Astrocyte (in vitro differentiated cells and primary cell): ENCODE results near the gene B3GNT4. TPM values are rescaled to one million over a fixed set of nuclear protein-coding genes. Genes with fewer than 3 reads are reported as not detected.

Source experiments
- DNase-seq: peaks from one replicate; pipeline ENCODE4 v3.0.0-alpha.2; 2010; ENCODE audit warnings: low read depth
- FAIRE-seq: peaks from 2 replicates; lab custom pipeline; 2011; peaks lifted over from hg19 to GRCh38; lab: Jason Lieb, UNC
- H2AFZ ChIP-seq: 2 replicates; pipeline ENCODE4 v1.6.0; 2012; ENCODE audit warnings: low read depth, low read length, inconsistent platforms
- H3K27ac ChIP-seq: 2 replicates; pipeline ENCODE4 v1.5.1; 2011; ENCODE audit warnings: low read depth, low read length, inconsistent platforms
- H3K27me3 ChIP-seq: 2 replicates; pipeline ENCODE4 v1.6.0; 2011; ENCODE audit warnings: low read length, inconsistent platforms; ENCODE audit not compliant: insufficient read depth
- H3K36me3 ChIP-seq: 2 replicates; pipeline ENCODE4 v1.5.1; 2011; ENCODE audit warnings: low read length, inconsistent platforms; ENCODE audit not compliant: insufficient read depth
- H3K4me1 ChIP-seq: 2 replicates; pipeline ENCODE4 v1.5.1; 2011; ENCODE audit warnings: low read length, inconsistent platforms; ENCODE audit not compliant: insufficient read depth
- H3K4me2 ChIP-seq: 2 replicates; pipeline ENCODE4 v1.6.0; 2012; ENCODE audit warnings: low read length, inconsistent platforms
- H3K4me3 ChIP-seq: 2 replicates; pipeline ENCODE4 v1.5.1; 2011; ENCODE audit warnings: low read depth, mild to moderate bottlenecking, low read length, inconsistent platforms; ENCODE audit not compliant: insufficient read depth
- H3K79me2 ChIP-seq: 2 replicates; pipeline ENCODE4 v1.6.0; 2012; ENCODE audit warnings: mild to moderate bottlenecking, low read length, inconsistent platforms; ENCODE audit not compliant: insufficient read depth
- H3K9ac ChIP-seq: 2 replicates; pipeline ENCODE4 v1.6.0; 2012; ENCODE audit warnings: mild to moderate bottlenecking, low read length, inconsistent platforms
- H3K9me3 ChIP-seq: 2 replicates; pipeline ENCODE4 v1.5.1; 2012; ENCODE audit warnings: low read depth, mild to moderate bottlenecking, low read length, inconsistent platforms; ENCODE audit not compliant: insufficient read depth
- H4K20me1 ChIP-seq: 2 replicates; pipeline ENCODE4 v1.6.0; 2012; ENCODE audit warnings: low read length, inconsistent platforms; ENCODE audit not compliant: insufficient read depth
- H3K27ac Mint-ChIP-seq: one replicate; pipeline ENCODE4 v1.8.0; 2021; ENCODE audit warnings: mild to moderate bottlenecking, mixed read lengths; ENCODE audit not compliant: unreplicated experiment
- H3K27me3 Mint-ChIP-seq: one replicate; pipeline ENCODE4 v1.8.0; 2021; ENCODE audit warnings: low read depth, mixed read lengths; ENCODE audit not compliant: unreplicated experiment
- H3K36me3 Mint-ChIP-seq: one replicate; pipeline ENCODE4 v1.8.0; 2021; ENCODE audit warnings: low read depth, mixed read lengths; ENCODE audit not compliant: unreplicated experiment
- H3K4me1 Mint-ChIP-seq: one replicate; pipeline ENCODE4 v1.8.0; 2021; ENCODE audit warnings: low read depth, mixed read lengths; ENCODE audit not compliant: unreplicated experiment
- H3K4me3 Mint-ChIP-seq: one replicate; pipeline ENCODE4 v1.8.0; 2021; ENCODE audit warnings: mild to moderate bottlenecking, moderate library complexity, mixed read lengths; ENCODE audit not compliant: unreplicated experiment
- H3K9me3 Mint-ChIP-seq: one replicate; pipeline ENCODE4 v1.8.0; 2021; ENCODE audit warnings: mild to moderate bottlenecking, mixed read lengths; ENCODE audit not compliant: unreplicated experiment
- CTCF ChIP-seq: IDR thresholded peaks from 2 replicates; pipeline ENCODE4 v1.5.1; 2011; ENCODE audit warnings: low read depth, mild to moderate bottlenecking, inconsistent platforms, low read length, moderate library complexity; ENCODE audit not compliant: insufficient read depth
- EZH2 ChIP-seq: IDR thresholded peaks from 2 replicates; pipeline ENCODE4 v1.6.1; 2012; ENCODE audit warnings: mild to moderate bottlenecking, low read length, inconsistent platforms; ENCODE audit not compliant: insufficient read depth
- total RNA-seq: library from RNA; stranded (reverse); gene quantifications from 2 replicates; pipeline ENCODE4 v1.2.1, GENCODE V29; 2021

B3GNT4 gene
- total RNA-seq, 1 donor from 2014 or later, result 0.54 TPM

GRCh38 chr12:122192441-122192840 is 11.1 kb upstream of the B3GNT4 start:
- Histone ChIP-seq H3K4me2 (no peak overlapping the region), H4K20me1 (no peaks in the 10 kb centered on the region), H2AFZ (no peak overlapping the region), H3K27me3 (peaks cover 2% of the 10 kb centered on the region), H3K79me2 (no peaks in the 10 kb centered on the region), H3K36me3 (no peaks in the 10 kb centered on the region), H3K4me1 (no peaks in the 10 kb centered on the region), H3K4me3 (no peak overlapping the region), H3K27ac (no peak overlapping the region), H3K9me3 (no peaks in the 10 kb centered on the region), H3K9ac (no peak overlapping the region)
- FAIRE-seq (no peak), DNase-seq (no peak)
- peaks cover 5% of the 10 kb centered on the region for H3K9me3 Mint-ChIP-seq
- H3K36me3 Mint-ChIP-seq, result peaks cover 7% of the 10 kb centered on the region
- no peak overlapping the region for H3K27ac Mint-ChIP-seq
- H3K4me1 Mint-ChIP-seq, result peaks cover under 1% of the 10 kb centered on the region
- TF ChIP-seq CTCF (no peak), EZH2 (no peak)
- H3K27me3 Mint-ChIP-seq, result peaks cover 3% of the 10 kb centered on the region
- no peak overlapping the region for H3K4me3 Mint-ChIP-seq

- H3K27ac ChIP-seq, result no peak overlapping the region
- H3K4me2 ChIP-seq, result no peak overlapping the region
- H3K4me3 ChIP-seq, result no peak overlapping the region
- Mint-ChIP-seq H3K4me3 (no peak overlapping the region), H3K9me3 (peaks cover 7% of the 10 kb centered on the region), H3K4me1 (peaks cover 3% of the 10 kb centered on the region), H3K27ac (no peak overlapping the region), H3K27me3 (peaks cover 5% of the 10 kb centered on the region), H3K36me3 (peaks cover 7% of the 10 kb centered on the region)
- H3K9me3 ChIP-seq, result no peaks in the 10 kb centered on the region
- H3K4me1 ChIP-seq, result no peaks in the 10 kb centered on the region
- H3K79me2 ChIP-seq, result no peaks in the 10 kb centered on the region
- peaks cover 4% of the 10 kb centered on the region for H3K27me3 ChIP-seq
- DNase-seq (no peak), FAIRE-seq (no peak)
- no peaks in the 10 kb centered on the region for H3K36me3 ChIP-seq
- no peak overlapping the region for H2AFZ ChIP-seq
- no peaks in the 10 kb centered on the region for H4K20me1 ChIP-seq
- H3K9ac ChIP-seq, result no peak overlapping the region
- TF ChIP-seq CTCF (no peak), EZH2 (no peak)
Observed at GRCh38 chr12:122194804-122195203, 8.7 kb upstream of the B3GNT4 start.

- H2AFZ ChIP-seq, result no peak overlapping the region
- peaks cover 3% of the 10 kb centered on the region for H3K4me1 Mint-ChIP-seq
Observed at GRCh38 chr12:122195405-122195804, 8.1 kb upstream of the B3GNT4 start.

More at GRCh38 chr12:122195405-122195804, 8.1 kb upstream of the B3GNT4 start:
- H3K27ac ChIP-seq, result no peak overlapping the region
- peaks cover 7% of the 10 kb centered on the region for H3K36me3 Mint-ChIP-seq
- H3K36me3 ChIP-seq, result no peaks in the 10 kb centered on the region
- H3K9ac ChIP-seq, result no peak overlapping the region
- no peak overlapping the region for H3K4me3 ChIP-seq
- H3K4me1 ChIP-seq, result no peaks in the 10 kb centered on the region
- no peaks in the 10 kb centered on the region for H3K9me3 ChIP-seq
- FAIRE-seq, result no peak
- TF ChIP-seq EZH2 (no peak), CTCF (no peak)
- DNase-seq, result no peak
- peaks cover 7% of the 10 kb centered on the region for H3K9me3 Mint-ChIP-seq
- no peaks in the 10 kb centered on the region for H3K79me2 ChIP-seq
- H3K4me2 ChIP-seq, result no peak overlapping the region
- H3K4me3 Mint-ChIP-seq, result no peak overlapping the region
- no peak overlapping the region for H3K27ac Mint-ChIP-seq
- H3K27me3 ChIP-seq, result peaks cover 5% of the 10 kb centered on the region
- H3K27me3 Mint-ChIP-seq, result peaks cover 8% of the 10 kb centered on the region
- no peaks in the 10 kb centered on the region for H4K20me1 ChIP-seq
